GM21723 (cell line): Measurements from ENCODE around the gene ANKMY2.
"Not testable (repeated sequence)": the region's sequence is repeated elsewhere in the genome, so short reads cannot be mapped to it uniquely, and the experiment has no call there.

Experiments
- ATAC-seq: cut with Tn5 transposase; IDR thresholded peaks from one replicate; pipeline ENCODE4 v1.9.1; 2021; ENCODE audit warnings: mild to moderate bottlenecking, moderate library complexity; ENCODE audit not compliant: unreplicated experiment

The ANKMY2 gene

GRCh38 chr7:16645593-16646471 is at the start of gene ANKMY2, which contains the start of gene BZW2:
ANKMY2 (minus strand) TSS chr7:16645754; CDS start chr7:16645573, 181 bp downstream.
BZW2 (plus strand) TSS chr7:16646181; CDS start chr7:16665444, 19,263 bp downstream.
- peak; percentile 98 for ATAC-seq

GRCh38 chr7:16694806-16695205 is 49.3 kb upstream of the ANKMY2 start:
- ATAC-seq = no peak

GRCh38 chr7:16693601-16694318 is 48.2 kb upstream of the ANKMY2 start:
- ATAC-seq = no peak

- no peak for ATAC-seq
Observed at GRCh38 chr7:16691241-16691640, 45.7 kb upstream of the ANKMY2 start.

GRCh38 chr7:16688249-16688648 is 42.7 kb upstream of the ANKMY2 start:
- ATAC-seq = no peak

- no peak for ATAC-seq
Observed at GRCh38 chr7:16685535-16685934, 40.0 kb upstream of the ANKMY2 start.

GRCh38 chr7:16684935-16685334 is 39.4 kb upstream of the ANKMY2 start:
- no peak for ATAC-seq

- ATAC-seq = not testable (repeated sequence)
Observed at GRCh38 chr7:16678645-16679566, 33.4 kb upstream of the ANKMY2 start.

GRCh38 chr7:16677978-16678494 is 32.5 kb upstream of the ANKMY2 start:
- ATAC-seq = no peak

GRCh38 chr7:16675277-16675676 is 29.7 kb upstream of the ANKMY2 start:
- no peak for ATAC-seq

GRCh38 chr7:16671811-16672210 is 26.3 kb upstream of the ANKMY2 start:
- ATAC-seq = no peak

GRCh38 chr7:16670731-16671344 is 25.3 kb upstream of the ANKMY2 start:
- no peak for ATAC-seq

- ATAC-seq = no peak
Observed at GRCh38 chr7:16670021-16670420, 24.5 kb upstream of the ANKMY2 start.

- no peak for ATAC-seq
Observed at GRCh38 chr7:16669581-16669980, 24.0 kb upstream of the ANKMY2 start.

GRCh38 chr7:16668978-16669377 is 23.4 kb upstream of the ANKMY2 start:
- ATAC-seq = no peak

GRCh38 chr7:16668049-16668858 is 22.7 kb upstream of the ANKMY2 start:
- ATAC-seq = no peak

- no peak for ATAC-seq
Observed at GRCh38 chr7:16667355-16667754, 21.8 kb upstream of the ANKMY2 start.

- ATAC-seq = no peak
Observed at GRCh38 chr7:16661924-16662323, 16.4 kb upstream of the ANKMY2 start.

GRCh38 chr7:16660702-16661464 is 15.3 kb upstream of the ANKMY2 start:
- ATAC-seq = no peak
